ENCODE measurements around the gene VKORC1.

GRCh38 chr16:31043352-31043751 is 51.2 kb downstream of the VKORC1 start:
- TF ChIP-seq, protein P1, sequence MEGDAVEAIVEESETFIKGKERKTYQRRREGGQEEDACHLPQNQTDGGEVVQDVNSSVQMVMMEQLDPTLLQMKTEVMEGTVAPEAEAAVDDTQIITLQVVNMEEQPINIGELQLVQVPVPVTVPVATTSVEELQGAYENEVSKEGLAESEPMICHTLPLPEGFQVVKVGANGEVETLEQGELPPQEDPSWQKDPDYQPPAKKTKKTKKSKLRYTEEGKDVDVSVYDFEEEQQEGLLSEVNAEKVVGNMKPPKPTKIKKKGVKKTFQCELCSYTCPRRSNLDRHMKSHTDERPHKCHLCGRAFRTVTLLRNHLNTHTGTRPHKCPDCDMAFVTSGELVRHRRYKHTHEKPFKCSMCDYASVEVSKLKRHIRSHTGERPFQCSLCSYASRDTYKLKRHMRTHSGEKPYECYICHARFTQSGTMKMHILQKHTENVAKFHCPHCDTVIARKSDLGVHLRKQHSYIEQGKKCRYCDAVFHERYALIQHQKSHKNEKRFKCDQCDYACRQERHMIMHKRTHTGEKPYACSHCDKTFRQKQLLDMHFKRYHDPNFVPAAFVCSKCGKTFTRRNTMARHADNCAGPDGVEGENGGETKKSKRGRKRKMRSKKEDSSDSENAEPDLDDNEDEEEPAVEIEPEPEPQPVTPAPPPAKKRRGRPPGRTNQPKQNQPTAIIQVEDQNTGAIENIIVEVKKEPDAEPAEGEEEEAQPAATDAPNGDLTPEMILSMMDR (IDR thresholded peaks at IDR 0.05; ENCODE audit: insufficient read depth, low read length): no peak
- TF ChIP-seq POLR2AphosphoS5 (IDR thresholded peaks at IDR 0.05; ENCODE audit: low read depth) (no peak), GABPA (IDR thresholded peaks at IDR 0.05; ENCODE audit: low read depth) (no peak), REST (IDR thresholded peaks at IDR 0.05; ENCODE audit: insufficient replicate concordance, low read depth) (no peak)

All from HL-60 (cell line).